ENCODE results near the gene SETD3.
"Not testable (repeated sequence)": the region's sequence is repeated elsewhere in the genome, so short reads cannot be mapped to it uniquely, and the experiment has no call there.

Gene SETD3

DNA sequence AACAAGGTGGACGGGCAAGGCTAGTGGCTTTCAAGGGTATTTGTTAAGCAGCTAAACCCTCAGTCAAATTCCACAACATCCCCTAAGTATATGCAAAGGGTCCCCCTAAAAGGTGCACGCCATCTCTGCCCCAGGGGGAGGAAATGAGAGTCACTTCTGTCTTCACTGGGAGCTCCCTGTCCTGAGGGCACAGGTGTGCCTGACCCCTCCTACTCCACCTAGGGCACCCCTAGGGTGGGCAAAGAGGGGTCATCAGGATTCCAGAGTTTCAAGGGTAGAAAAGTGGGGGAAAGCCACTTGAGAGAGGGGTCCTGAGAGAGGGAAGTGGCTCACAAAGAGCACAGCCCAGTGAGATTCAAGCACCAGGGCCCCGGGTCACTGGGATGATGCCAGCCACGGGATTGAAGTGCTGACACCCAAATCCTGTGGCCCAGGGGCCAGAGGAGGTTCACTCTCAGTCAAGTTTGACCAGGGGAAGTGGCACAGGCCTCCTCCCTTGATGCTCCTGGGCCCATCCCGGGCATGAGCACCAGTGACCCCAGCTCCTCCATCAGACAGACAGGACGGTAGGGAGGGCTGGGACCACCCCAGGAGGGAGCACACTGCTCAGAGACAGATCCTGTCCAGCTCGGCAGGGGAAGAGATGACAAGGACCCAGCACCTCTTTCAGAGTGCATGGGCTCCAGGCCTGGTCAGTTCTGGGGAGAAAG, 126.3 kb downstream of the SETD3 start:
- DNase-seq, result no peak

DNA sequence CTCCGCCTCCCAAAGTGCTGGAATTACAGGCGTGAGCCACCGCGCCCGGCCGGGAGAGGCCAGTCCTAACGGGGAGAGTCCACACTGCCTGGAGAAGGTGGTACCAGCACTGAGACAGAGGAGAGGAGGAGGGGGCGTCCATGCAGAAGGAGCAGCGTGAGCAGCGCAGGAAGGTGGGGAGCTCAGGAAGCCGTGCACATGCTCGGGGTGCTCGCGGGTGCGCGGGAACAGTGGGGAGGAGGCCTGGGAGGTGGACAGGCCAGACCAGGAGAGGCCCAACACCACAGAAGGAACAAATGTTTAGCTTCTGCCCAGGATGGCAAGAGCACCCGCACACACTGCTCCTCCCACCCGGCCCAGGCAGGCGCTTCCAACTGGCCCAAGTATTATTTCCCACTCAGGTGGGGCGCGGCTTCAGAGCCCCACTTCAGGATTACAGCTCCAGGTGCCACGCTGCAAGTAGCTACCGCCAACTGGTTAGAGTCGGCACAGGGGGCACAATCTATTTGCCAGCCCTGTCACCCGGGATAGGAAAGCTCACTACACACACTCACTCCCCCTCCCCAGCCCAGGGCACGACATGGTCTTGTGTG, 127.9 kb downstream of the SETD3 start:
- no peak for DNase-seq

DNA sequence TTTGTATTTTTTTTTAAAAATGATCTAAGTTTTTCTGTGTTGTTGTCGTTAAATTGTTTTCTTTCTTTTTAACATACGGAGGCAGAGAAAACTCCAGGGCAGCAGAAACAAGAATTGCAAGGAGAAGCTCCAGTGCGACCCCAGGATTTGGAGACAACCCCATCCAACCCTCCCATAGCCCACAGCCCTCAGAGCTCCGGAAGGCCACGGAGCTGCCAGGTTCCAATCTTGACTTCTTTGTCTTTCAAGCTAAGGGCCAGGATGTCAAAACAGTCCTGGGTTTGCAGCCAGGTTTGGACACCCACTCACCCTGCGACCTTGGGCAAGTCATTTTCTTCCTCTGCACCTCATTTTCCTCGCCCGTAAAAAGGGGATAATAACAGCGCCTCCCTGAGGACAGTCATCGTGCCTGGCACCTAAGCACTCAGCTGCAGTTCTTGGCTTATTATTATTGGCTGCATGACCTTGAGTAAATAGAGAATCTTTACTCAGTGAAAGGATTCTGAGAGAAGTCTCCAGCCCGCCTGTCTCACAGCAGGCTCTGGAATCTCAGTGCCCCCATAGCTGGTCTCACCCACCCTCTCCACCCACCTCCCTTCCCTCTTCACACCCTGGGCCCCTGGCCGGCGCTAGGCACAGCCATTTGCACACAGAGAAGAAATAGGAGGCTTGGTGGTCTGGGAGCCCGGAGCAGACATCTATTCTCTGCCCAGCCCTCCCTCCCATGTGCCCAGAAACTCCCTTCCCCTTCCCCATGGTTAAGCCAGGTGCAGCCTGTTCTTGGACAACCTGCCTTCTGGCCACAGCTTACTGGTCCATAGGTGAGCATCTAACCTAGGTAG, 129.3 kb downstream of the SETD3 start:
- DNase-seq, result no peak

DNA sequence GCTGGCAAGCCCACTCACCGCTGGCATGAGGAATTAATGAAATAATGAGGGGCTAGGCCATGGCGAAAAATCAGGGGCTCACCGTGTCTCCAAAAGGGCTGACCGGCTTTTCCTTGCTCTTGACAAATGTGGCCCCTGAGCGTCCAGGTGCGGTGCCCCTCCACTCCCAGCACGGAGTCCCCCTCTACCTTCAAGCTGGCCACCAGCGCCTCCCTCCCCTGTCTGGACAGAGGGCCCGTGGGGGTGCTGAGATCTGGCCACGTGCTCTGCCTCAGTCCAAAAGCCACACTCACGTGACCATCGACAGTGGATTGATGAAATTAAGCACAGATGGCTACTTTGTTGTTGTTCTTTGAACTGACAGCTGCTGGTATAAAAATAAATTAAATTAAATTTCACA, 129.9 kb downstream of the SETD3 start:
- no peak for DNase-seq

DNA sequence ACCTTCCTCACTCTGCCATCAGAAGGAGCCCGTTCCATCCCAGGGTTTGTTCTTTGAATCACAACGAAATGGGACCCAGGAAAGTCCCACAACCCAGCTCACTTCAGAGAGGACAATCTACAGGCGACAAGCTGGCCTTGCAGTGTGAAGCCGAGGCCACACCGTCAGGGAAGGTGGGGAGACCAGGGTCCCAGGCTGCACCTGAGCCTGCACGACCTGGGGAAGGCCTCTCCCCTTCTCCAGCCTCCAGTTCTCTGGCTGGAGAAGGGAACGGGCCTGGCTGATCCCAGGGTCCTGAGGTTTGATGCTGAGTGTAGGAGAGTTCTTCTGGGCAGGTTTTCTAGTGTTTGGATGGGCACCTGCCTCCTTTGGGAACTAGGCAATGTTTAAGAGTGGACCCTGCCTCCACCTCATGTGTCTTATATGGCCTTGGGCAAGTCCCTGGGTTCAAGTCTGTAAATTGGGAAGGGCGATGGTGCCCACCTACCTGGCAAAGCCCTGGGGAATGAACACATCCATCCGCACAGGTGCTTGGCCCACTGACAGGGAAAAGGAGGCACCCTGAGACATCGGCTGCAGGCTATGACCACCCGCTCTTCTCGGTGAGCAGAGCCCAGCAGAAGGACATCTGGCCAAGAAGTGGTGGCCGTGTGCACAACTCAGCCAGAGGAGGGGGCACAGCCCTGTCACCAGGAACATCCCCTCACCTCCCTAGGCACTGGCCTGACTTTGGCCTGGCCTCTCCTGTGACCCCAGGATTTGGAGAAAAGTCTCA, 130.8 kb downstream of the SETD3 start:
- DNase-seq, result no peak

DNA sequence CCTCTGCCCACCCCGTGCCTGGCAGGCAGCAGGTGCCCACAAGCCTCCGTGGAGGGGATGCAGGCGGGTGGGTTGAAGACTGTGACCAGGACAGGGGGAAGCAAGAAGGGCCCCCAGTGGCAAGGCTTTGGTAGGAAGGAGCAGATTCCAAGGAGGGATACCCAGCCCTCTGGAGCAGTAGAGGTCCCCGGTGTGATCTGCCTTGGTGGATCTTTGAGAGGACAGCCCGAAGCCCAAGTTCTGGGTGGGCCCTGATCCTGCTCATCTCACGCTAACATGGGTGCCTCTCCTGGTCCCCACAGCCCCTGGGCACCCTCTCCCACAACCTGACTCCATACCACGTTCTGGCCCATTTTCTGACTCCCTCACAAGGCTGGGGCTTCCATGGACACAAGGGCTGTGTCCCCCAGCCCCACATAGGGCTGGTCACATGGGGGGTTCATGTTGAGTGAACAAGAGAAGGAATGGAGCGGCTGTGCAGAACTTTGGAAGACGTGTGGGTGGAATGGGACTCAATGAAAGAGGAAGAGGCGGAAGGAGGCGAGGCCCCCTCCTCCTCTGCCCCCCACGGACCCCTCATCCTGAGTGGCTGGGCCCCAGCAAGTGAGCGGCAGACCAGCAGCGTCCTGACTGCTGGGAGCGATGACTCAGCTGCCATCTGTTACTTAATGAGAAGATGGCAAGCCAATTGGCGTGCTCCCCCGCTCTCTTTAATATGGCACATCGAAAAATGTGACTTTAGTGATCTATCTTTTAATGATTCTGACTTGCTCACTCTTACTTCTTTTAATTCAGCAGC, 131.6 kb downstream of the SETD3 start:
- no peak for DNase-seq

DNA sequence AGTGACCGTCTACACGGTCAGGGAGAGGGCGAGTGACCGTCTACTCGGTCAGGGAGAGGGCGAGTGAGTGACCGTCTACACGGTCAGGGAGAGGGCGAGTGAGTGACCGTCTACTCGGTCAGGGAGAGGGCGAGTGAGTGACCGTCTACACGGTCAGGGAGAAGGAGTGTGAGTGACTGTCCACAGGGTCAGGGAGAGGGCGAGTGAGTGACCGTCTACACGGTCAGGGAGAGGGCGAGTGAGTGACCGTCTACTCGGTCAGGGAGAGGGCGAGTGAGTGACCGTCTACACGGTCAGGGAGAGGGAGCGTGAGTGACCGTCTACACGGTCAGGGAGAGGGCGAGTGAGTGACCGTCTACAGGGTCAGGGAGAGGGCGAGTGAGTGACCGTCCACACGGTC, 132.4 kb downstream of the SETD3 start:
- not testable (repeated sequence) for DNase-seq
